ENCODE measurements around the gene TRDN. TPM values are rescaled to one million over a fixed set of nuclear protein-coding genes. Genes with fewer than 3 reads are reported as not detected.

TRDN gene
- total and polyA plus RNA-seq, 4 donors: 0.04 to 0.11 (median 0.05) TPM; not detected in 1

DNA sequence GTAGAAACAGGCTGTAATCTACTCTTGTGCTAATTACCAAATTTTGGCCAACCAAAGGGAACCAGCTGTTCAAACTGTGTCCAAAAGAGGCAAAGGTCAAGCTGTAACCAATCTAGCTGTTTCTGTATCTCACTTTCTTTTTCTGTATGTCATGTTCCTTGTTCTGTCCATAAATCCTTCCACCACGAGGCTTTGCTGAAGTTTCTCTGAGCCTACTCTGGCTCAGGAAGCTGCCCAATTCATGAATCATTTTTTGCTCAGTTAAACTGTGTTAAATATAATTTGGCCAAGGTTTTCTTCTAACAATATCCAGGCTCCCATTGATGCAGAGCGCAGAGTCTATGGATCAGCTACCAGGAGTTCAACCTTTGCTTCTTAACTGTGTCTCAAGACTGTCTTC, 272.8 kb downstream of the TRDN start:
- TF ChIP-seq, protein P1, sequence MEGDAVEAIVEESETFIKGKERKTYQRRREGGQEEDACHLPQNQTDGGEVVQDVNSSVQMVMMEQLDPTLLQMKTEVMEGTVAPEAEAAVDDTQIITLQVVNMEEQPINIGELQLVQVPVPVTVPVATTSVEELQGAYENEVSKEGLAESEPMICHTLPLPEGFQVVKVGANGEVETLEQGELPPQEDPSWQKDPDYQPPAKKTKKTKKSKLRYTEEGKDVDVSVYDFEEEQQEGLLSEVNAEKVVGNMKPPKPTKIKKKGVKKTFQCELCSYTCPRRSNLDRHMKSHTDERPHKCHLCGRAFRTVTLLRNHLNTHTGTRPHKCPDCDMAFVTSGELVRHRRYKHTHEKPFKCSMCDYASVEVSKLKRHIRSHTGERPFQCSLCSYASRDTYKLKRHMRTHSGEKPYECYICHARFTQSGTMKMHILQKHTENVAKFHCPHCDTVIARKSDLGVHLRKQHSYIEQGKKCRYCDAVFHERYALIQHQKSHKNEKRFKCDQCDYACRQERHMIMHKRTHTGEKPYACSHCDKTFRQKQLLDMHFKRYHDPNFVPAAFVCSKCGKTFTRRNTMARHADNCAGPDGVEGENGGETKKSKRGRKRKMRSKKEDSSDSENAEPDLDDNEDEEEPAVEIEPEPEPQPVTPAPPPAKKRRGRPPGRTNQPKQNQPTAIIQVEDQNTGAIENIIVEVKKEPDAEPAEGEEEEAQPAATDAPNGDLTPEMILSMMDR (IDR thresholded peaks at IDR 0.05; ENCODE audit: control extremely low read depth, extremely low read depth): no peak
- Histone ChIP-seq H3K9ac (ENCODE audit: insufficient read depth in 1 of 2, low read length in 2 of 2) (no peak overlapping the region), H3K27me3 (ENCODE audit: control insufficient read depth in 3 of 3, insufficient read depth in 3 of 3, low read length in 2 of 3) (no peaks in the 10 kb centered on the region), H3K4me3 (no peak overlapping the region), H3K4me1 (ENCODE audit: control insufficient read depth in 5 of 5, insufficient read depth in 5 of 5, low read length in 5 of 5) (no peaks in the 10 kb centered on the region), H3K36me3 (ENCODE audit: control insufficient read depth in 4 of 4, insufficient read depth in 4 of 4, low read length in 4 of 4) (no peaks in the 10 kb centered on the region), H3K9me3 (ENCODE audit: control insufficient read depth in 4 of 4, insufficient read depth in 3 of 4, low read length in 3 of 4) (no peaks in the 10 kb centered on the region), H3K27ac (ENCODE audit: low read depth in 1 of 2, low read length in 1 of 2) (no peak overlapping the region)
- ATAC-seq (ENCODE audit: insufficient read depth, low FRiP score) (no peak), DNase-seq (no peak)
- 73 to 78% methylated on average over 2 of the region's 2 CpGs for WGBS, 2 donors

- Histone ChIP-seq H3K9ac (ENCODE audit: insufficient read depth in 1 of 2, low read length in 2 of 2) (no peak overlapping the region), H3K9me3 (ENCODE audit: control insufficient read depth in 4 of 4, insufficient read depth in 3 of 4, low read length in 3 of 4) (no peaks in the 10 kb centered on the region), H3K36me3 (ENCODE audit: control insufficient read depth in 4 of 4, insufficient read depth in 4 of 4, low read length in 4 of 4) (no peaks in the 10 kb centered on the region), H3K4me1 (ENCODE audit: control insufficient read depth in 5 of 5, insufficient read depth in 5 of 5, low read length in 5 of 5) (no peaks in the 10 kb centered on the region), H3K4me3 (no peak overlapping the region), H3K27me3 (ENCODE audit: control insufficient read depth in 3 of 3, insufficient read depth in 3 of 3, low read length in 2 of 3) (no peaks in the 10 kb centered on the region), H3K27ac (ENCODE audit: low read depth in 1 of 2, low read length in 1 of 2) (no peak overlapping the region)
- TF ChIP-seq, protein P1 (IDR thresholded peaks at IDR 0.05; ENCODE audit: control extremely low read depth, extremely low read depth): no peak
- DNase-seq: no peak
- ATAC-seq (ENCODE audit: insufficient read depth, low FRiP score): no peak
- WGBS, 2 donors: 59 to 66% methylated on average over 2 of the region's 2 CpGs
Observed at GRCh38 chr6:123360359-123360758, 276.4 kb downstream of the TRDN start.

DNA sequence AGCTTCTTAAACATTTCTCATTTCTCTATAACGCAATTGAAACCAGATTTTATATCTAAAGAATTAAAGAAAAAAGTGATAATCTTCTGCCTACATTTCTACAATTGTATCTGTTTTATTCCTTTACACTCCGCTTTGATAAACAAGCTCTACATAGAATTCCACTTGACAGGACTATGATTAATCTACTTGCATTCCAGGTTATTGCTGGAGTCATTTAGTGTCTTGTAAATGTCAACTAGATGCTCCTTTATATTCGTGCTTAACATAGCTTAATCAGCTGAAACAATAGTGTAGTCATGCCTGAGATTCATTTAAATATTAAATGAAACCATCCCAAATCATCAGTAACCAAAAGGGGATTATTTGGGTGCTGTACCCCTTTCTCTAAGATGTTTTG, 284.0 kb downstream of the TRDN start:
- Histone ChIP-seq H3K9ac (ENCODE audit: insufficient read depth in 1 of 2, low read length in 2 of 2) (no peak overlapping the region), H3K27me3 (ENCODE audit: control insufficient read depth in 3 of 3, insufficient read depth in 3 of 3, low read length in 2 of 3) (no peaks in the 10 kb centered on the region), H3K27ac (ENCODE audit: low read depth in 1 of 2, low read length in 1 of 2) (no peak overlapping the region), H3K36me3 (ENCODE audit: control insufficient read depth in 4 of 4, insufficient read depth in 4 of 4, low read length in 4 of 4) (no peaks in the 10 kb centered on the region), H3K9me3 (ENCODE audit: control insufficient read depth in 4 of 4, insufficient read depth in 3 of 4, low read length in 3 of 4) (no peaks in the 10 kb centered on the region), H3K4me1 (ENCODE audit: control insufficient read depth in 5 of 5, insufficient read depth in 5 of 5, low read length in 5 of 5) (no peaks in the 10 kb centered on the region), H3K4me3 (no peak overlapping the region)
- DNase-seq: no peak
- TF ChIP-seq, protein P1 (IDR thresholded peaks at IDR 0.05; ENCODE audit: control extremely low read depth, extremely low read depth): no peak
- WGBS, 2 donors: 59 to 64% methylated on average over 3 of the region's 3 CpGs
- ATAC-seq (ENCODE audit: insufficient read depth, low FRiP score): no peak

GRCh38 chr6:123352279-123352678, 284.5 kb downstream of the TRDN start:
- DNase-seq (no peak), ATAC-seq (ENCODE audit: insufficient read depth, low FRiP score) (no peak)
- Histone ChIP-seq H3K36me3 (ENCODE audit: control insufficient read depth in 4 of 4, insufficient read depth in 4 of 4, low read length in 4 of 4) (no peaks in the 10 kb centered on the region), H3K4me1 (ENCODE audit: control insufficient read depth in 5 of 5, insufficient read depth in 5 of 5, low read length in 5 of 5) (no peaks in the 10 kb centered on the region), H3K4me3 (no peak overlapping the region), H3K27me3 (ENCODE audit: control insufficient read depth in 3 of 3, insufficient read depth in 3 of 3, low read length in 2 of 3) (no peaks in the 10 kb centered on the region), H3K9ac (ENCODE audit: insufficient read depth in 1 of 2, low read length in 2 of 2) (no peak overlapping the region), H3K9me3 (ENCODE audit: control insufficient read depth in 4 of 4, insufficient read depth in 3 of 4, low read length in 3 of 4) (no peaks in the 10 kb centered on the region), H3K27ac (ENCODE audit: low read depth in 1 of 2, low read length in 1 of 2) (no peak overlapping the region)
- TF ChIP-seq, protein P1 (IDR thresholded peaks at IDR 0.05; ENCODE audit: control extremely low read depth, extremely low read depth): no peak
- WGBS, 2 donors: 68 to 73% methylated on average over 3 of the region's 3 CpGs

All from lung (tissue), 12 donors.